Fibroblast of skin of left quadriceps (primary cell): ENCODE data around the gene P2RX6.
"Not testable (repeated sequence)": the region's sequence is repeated elsewhere in the genome, so short reads cannot be mapped to it uniquely, and the experiment has no call there.

Source experiments
- DNase-seq, 2 experiments: peaks; one replicate each; pipeline ENCODE4 v3.0.0-alpha.2; 2013; ENCODE audit warnings: low read depth in 2 of 2

Gene P2RX6

DNA sequence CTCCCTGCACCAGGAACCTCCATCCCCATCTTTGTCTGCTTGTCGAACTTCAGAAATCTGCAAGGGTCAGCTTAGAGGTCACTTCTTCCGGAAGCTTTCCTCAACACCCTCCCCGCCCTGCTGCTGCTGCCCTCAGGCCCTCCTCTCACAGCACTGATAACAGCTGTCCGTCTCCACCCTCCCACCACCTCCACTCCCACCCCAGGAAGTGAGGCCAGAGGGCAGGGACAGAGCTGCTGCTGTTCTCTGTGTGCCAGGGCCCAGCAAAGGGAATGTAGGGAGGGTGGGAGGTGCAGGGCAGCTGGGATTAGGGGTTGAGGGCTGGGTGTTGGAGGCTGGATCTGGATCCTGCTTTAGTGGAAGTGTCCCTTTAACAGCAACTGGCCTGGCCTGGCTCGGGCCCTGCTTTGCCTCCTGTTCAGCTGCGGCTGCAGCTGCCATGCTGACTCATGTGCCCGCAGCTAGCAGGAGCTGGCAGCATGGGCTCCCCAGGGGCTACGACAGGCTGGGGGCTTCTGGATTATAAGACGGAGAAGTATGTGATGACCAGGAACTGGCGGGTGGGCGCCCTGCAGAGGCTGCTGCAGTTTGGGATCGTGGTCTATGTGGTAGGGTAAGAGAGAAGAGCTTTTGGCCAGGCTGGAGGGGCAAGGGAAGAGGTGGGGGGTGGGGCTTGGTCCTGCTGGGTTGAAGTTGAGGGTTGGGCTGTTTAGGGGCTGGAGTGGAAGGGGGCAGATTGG lies at the start of gene P2RX6:
Gene P2RX6 (plus strand): TSS at position 440 of the 740 bp plus-strand sequence. CDS start 10 bp downstream, at position 450.
- DNase-seq, result peak in 1 of 2 experiments; percentile 7

DNA sequence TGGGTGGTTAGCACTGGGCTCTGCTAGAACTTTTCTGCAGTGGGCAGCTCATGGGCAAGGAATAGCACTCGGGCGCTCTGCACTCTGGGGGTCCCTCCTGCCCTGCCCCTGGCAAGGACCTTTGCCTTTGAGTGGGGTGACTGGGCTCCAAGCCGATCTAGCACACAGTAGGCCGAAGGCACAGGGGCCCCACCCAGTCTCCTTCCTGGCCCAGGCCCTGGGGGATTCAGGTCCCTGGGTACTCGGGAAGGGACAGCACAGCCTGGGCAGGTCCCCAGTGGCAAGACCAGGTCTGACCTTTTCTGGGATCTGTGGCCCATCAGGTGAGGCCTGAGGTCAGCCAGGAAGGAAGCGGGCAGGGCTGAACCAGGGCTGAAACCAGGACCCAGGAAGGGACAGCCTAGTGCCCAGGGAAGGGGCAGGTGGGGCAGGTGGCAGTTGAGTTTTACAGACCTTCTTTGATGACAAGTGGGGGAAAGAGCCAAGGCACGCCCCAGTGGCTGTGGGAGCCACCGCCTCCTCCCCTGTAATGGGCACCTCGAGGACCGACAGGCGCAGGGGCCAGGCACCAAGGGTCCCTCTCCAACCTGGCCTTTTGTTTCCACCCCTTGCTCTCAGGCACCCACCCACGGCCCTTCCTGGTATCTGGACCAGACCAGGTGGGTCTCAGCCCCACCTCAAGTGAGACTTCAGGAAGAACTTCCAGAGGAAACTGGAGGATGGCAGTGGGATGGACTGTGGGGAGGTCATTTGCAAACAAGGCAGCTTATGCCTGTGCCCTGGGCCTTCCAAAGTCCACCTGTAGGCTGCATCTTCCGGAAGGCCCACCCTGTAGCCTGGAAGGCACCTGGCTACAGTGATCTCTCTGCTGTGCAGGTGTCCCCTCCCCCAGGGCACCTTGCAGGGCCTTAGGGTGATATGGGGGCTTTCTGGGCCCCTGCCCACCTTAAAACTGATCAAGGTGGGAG lies 48.8 kb upstream of the P2RX6 start:
- no peak for DNase-seq

DNA sequence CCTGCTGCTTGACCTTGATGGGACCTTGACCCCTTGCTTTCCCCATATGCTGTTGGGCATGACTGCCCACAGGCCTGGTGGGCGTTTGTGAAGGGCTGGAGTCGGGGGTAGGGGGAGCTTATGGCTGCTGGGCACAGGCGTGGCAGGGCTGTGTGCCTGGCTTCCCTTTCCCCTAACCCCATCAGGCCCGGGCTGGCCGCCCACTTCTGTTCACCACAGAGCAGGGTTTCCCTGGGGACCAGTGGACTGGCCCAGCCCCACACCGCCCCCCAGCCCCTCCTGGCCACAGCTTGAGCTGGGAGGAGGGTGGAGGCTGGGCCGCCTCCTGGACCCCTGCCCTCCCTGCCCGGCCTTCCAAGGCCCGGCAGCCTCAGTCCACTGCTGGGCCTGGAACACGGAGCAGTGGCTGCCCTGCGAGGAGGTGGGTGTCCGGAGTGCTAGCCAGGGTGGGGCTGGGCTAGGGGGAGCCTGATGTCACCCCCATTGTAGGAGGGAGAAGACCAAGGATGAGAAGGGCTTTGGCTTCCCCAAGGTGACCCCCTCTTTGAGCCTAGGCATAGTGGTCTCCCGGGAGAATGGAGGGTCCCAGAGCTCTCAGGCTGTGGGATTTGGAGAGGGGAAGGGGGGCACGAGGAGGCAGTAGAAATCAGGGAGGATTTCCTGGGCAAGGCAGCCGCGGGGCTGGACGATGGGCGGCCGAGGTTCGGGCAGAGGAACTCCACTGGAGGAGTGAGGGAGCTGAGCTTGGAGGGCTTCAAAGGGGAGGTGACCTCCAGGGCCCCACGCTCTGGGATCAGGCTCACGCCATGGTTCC lies 47.9 kb upstream of the P2RX6 start, which contains the start of gene AIFM3:
Gene AIFM3 (plus strand): TSS at position 373 of the 814 bp plus-strand sequence. CDS start 690 bp downstream, outside the sequence.
- no peak for DNase-seq

DNA sequence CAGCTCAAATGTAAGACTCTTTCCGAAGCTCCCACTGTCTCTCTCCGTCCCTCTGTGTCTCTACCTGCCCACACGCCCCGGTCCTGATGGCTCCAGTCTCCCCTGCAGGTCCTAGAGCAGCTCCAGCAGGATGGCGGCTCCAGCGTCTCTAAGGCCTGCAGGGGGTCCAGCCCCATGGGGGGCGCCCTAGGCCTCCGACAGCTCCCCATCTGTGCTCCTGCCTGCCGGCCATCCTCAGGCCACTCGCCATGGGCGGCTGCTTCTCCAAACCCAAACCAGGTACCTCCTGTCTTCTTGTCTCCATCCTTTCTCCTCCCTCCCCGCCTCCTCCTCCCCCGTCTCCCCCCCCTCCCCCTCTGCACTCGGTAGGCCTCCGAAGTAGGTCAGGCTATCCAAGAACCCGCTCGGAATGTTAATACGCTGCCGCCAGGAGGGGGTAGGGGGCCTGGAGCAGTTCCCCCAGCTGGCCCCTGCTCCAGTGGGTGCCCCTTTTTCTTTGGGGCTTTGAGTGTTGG lies 47.2 kb upstream of the P2RX6 start:
- DNase-seq, result no peak

DNA sequence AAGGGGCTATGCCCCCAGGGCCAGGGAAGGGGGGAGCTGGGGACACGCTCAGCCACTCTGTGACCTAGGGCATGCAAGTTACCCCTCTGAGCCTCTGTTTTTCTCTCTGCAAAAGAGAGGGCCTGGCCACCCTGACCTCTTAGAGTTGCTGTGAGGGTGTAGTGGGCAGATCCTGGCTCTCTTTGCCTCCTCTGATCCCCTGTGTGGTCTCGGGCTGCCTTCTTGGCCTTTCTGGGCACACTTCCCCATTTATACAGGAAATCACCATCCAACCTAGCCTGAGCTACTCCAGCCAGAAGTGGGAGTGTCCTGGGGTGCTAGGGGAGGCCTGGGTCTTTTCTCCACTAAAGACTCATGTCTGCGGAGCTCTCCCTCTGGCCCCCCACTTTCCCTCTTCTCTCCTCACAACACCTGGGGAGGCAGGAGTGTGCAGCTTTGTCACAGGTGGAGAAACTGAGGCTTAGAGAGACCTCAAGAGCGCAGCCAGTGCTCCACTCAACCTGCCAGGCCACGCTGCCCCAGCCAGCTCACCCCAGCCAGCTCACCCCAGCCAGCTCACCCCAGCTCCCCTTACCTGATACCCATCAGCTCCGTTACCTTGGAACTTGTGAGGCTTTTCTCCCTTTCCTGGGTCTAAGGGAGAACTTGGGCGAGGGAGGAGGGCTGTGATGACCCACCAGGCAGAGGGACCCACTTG lies 46.5 kb upstream of the P2RX6 start:
- no peak for DNase-seq

DNA sequence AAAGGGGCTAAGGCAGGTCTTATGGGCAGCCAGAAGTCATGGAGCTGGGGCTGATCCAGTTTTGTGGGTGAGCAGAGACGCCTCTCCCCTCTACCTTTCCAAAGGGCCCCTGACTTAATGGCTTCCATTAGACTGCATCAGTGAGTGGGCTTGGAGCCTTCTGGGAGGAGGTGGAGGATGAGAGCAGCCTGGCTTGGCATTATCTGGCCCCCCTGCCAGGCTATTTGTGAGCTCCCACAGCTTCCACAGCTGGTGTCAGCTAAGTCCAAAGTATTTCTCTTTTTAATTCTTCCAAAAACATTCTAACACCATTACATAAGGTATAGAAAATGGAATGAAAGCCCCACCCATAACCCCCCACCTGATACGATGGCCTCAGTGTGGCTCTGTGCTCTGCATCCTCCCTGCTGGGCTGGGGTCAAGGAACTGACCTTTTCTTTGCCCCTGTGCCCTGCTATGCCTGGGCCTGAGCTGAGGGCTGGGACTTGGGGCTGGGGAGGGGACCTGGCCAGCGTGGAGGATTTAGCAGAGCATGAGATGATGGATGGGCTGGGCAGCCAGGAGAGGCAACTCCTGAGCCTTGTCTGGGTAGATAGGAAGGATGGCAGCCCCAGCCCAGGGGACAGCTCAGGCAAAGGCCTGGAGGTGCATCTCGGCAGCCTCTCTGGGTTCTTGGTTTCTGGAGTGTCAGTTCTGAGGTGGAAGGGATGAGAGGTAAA lies 43.9 kb upstream of the P2RX6 start:
- DNase-seq, result no peak

DNA sequence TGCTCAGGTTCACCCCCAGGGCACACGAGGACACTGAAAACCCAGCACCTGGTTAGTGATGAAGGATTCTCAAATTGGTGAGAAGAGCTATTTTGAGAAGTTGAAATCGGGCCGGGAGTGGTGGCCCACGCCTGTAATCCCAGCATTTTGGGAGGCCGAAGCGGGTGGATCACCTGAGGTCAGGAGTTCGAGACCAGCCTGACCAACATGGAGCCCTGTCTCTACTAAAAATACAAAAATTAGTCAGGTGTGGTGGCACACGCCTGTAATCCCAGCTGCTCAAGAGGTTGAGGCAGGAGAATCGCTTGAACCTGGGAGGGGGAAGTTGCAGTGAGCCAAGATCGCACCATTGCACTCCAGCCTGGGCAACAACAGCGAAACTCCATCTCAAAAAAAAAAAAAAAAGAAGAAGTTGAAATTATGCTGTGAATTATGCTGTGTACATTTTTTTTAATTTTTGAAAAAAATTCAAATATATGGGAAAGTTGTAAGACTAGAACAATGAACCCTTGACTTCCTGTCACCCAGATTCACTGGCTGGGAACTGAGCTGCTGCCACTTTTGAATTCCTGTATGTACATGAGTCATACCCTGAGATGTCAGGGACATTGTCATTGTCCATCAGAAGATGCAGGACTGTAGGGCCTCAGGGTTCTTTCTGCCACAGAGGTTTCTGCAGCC lies 42.8 kb upstream of the P2RX6 start:
- DNase-seq, result not testable (repeated sequence)

DNA sequence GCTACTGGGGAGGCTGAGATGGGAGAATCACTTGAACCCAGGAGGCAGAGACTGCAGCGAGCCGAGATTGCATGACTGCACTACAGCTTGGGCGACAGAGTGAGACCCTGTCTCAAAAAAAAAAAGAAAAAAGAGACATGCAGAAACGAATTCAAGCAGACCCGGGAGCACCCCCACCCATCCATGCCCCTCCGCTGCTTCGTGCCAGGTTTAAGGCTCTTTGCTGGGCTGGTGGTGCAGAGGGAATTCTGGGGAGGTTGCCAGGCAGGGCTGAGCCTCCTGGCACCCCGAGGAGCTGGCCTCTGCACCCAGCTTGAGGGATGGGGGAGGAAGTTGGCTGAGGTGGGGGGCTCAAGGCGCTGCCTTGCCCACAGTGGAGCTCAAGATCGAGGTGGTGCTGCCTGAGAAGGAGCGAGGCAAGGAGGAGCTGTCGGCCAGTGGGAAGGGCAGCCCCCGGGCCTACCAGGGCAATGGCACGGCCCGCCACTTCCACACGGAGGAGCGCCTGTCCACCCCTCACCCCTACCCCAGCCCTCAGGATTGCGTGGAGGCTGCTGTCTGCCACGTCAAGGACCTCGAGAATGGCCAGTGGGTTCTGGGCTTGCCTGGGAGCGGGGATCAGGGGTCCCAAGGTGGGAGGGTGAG lies 41.9 kb upstream of the P2RX6 start:
- DNase-seq, result no peak

DNA sequence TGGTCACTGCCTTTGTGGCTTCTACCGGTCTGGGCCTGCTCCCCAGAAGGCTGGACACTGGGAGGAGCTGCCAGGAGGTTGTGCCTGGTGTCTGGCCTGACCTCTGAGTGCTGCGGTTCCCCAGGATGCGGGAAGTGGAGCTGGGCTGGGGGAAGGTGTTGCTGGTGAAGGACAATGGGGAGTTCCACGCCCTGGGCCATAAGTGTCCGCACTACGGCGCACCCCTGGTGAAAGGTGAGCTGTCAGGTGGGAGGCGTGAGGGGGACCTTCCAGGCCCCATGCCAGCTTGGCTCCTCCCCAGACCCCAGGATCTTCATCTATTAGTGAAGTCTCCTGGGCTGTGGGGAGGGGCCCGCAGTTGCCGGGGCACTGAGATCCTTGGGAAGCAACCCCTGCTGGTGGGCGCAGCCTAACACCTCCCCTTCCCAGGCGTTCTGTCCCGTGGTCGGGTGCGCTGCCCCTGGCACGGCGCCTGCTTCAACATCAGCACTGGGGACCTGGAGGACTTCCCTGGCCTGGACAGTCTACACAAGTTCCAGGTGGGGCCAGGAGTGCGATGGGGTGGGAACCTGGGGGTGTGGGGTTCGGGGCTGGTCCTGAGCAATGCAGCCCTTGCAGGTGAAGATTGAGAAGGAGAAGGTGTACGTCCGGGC lies 41.2 kb upstream of the P2RX6 start:
- DNase-seq, result no peak

DNA sequence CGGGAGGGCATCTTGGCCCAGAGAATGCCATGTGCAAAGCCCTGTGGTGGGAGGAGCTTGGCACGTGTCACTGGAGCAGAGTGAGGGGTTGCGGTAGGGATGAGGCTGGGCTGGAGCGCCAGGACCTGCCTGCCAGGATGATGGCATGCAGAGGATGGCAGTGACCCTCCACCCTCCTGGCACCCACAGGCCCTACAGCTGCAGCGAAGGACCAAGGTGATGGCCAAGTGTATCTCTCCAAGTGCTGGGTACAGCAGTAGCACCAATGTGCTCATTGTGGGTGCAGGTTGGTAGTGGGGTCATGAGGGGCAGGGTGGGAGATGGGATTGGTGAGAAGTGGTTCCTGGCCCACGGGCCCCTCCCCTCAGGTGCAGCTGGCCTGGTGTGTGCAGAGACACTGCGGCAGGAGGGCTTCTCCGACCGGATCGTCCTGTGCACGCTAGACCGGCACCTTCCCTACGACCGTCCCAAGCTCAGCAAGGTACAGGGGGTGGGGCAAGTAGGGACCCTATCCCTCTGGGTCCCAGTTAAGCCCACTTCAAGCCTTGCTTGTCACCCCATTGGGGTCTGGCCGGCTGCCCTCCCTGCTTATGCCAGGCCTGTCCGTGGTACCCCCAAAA lies 40.5 kb upstream of the P2RX6 start:
- DNase-seq, result no peak

DNA sequence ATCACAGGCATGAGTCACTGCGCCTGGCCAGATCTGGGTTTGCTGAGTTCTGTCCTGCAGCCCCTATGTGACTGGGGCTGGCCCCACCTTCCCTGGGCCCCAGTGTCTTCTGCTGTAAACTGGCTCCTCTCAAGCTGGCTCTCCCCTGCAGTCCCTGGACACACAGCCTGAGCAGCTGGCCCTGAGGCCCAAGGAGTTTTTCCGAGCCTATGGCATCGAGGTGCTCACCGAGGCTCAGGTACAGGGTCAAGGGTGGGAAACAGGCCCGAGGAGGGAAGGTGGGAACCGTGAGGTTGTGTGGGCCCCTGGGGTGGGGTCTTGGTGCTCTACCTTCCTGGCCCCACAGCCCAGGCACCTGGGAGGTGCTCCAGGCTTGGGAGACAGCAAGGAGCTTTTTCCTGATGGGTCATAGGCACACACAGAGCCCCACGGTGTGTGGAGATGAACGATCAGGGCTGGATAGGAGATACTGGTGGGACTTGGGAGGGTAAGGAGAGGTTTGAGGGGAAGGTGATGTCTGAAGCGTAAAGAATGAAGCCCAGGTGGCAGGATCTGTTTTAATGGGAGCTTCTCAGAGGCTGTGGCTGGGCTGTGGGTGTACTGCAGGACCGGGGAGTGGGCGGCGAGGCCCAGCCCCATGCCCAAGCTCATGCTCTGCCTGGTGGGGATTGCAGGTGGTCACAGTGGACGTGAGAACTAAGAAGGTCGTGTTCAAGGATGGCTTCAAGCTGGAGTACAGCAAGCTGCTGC lies 39.2 kb upstream of the P2RX6 start:
- DNase-seq, result no peak

DNA sequence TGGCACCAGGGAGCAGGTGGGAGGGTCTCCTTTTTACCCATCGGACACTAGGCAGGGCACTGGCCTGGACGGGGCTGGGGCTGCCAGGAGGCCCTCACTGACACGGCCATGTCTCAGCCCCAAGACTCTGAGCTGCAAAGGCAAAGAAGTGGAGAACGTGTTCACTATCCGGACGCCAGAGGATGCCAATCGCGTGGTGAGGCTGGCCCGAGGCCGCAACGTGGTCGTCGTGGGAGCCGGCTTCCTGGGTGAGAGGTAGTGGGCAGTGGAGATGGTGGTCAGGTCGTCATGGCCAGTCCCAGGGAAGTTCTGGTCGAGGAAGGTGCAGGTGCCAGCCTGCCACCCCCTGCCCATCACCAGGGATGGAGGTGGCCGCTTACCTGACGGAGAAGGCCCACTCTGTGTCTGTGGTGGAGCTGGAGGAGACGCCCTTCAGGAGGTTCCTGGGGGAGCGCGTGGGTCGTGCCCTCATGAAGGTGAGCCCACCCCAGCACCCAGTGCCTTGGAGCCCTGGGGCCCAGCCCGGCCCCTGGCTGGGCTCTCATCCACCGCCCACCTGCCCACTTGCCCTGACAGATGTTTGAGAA lies 38.6 kb upstream of the P2RX6 start:
- no peak for DNase-seq

DNA sequence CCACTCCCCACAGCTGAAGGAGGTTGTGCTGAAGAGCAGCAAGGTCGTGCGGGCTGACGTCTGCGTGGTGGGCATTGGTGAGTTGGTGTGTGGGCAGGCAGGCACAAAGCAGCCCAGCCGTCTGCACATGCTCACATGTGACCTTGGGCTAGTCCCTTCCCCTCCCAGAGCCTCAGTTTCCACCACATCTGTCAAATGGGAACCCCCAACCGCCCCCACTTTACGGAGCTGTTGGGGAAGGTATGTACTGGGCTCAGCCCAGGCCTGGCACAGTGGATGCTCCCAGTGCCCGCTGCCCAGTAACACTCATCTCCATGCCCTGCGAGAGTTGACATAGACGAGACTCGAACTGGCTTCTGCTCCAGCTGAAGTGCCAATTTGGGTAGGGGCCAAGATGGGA lies 37.9 kb upstream of the P2RX6 start:
- no peak for DNase-seq

DNA sequence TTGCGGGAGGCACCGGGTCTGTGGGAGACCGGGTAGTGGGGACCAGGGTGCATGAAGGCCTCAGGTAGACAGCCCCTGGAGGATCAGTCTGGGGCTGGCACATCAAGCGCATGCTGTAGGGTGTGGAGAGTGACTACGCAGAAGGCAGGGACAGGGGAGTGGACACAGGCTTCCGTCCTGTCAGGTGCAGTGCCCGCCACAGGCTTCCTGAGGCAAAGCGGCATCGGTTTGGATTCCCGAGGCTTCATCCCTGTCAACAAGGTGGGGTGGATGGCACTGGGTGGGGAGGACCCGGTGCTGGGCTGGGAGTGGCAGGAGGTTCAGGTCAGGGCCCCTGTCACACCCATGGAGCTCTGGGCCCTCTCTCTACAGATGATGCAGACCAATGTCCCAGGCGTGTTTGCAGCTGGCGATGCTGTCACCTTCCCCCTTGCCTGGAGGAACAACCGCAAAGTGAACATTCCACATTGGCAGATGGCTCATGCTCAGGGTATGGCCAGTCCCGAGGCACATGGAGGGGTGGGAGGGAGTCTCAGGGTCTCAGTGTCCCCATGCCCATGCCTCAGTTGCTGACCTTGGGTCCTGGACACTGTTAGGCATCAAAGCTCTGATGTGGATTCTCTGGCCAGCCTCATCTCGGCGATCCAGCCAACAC lies 37.3 kb upstream of the P2RX6 start:
- DNase-seq, result no peak

DNA sequence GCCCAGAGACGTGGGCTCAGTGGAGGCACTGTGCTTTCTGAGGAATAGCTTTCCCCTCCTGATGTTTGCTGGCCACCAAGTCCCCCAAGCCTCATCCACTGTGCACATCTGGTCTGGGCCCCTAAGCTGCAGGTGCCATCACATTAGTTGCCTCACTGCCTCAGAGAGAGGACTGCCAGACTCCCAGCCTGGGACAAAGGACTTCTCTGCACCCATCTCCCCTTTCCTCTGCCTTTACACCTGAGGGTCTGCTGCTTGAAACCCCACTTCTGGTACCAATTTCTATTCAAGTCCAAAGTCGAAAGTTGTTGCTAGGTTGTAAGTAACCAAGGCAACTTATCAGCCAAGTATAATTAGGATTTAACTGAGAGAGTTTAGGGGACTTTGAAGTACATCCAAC lies 36.5 kb upstream of the P2RX6 start:
- DNase-seq, result no peak

DNA sequence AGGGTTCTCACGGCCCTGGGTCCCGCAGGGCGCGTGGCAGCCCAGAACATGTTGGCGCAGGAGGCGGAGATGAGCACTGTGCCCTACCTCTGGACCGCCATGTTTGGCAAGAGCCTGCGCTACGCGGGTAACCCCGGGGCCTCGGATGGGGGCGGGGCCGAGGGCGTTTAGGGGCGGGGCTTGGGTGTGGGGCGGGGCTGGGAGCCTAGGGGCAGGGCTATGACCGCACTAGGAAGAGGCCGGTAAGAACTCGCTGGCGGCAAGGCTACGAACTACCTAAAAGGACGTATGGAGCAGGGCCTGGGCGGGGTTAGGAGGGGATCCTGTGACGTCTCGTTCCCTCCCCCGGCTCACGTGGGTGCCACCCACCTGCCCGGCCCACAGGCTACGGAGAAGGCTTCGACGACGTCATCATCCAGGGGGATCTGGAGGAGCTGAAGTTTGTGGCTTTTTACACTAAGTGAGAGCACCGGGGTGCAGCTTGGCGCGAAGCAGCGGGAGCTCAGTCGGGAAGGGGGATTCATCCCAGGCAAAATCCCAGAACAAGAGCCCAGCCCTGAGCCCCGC lies 35.6 kb upstream of the P2RX6 start:
- peak; percentile 32 to 37 for DNase-seq
